ENCODE data around the gene LAMA3. TPM values are rescaled to one million over a fixed set of nuclear protein-coding genes. Genes with fewer than 3 reads are reported as not detected.

LAMA3 gene
- polyA plus RNA-seq, 1 donor from 2014 or later, result 3.4 TPM

GRCh38 chr18:23746851-23747250 lies 57.6 kb downstream of the LAMA3 start:
- H3K9me3 ChIP-seq (ENCODE audit: low read length), result no peaks in the 10 kb centered on the region
- no peaks in the 10 kb centered on the region for H3F3A ChIP-seq (ENCODE audit: insufficient read depth, low read length, poor library complexity, severe bottlenecking)
- H3K36me3 ChIP-seq (ENCODE audit: insufficient read depth, low read length), result no peaks in the 10 kb centered on the region
- H3K4me3 ChIP-seq (ENCODE audit: low read length), result no peak overlapping the region
- H3K27me3 ChIP-seq (ENCODE audit: insufficient read depth, low read depth, low read length), result no peaks in the 10 kb centered on the region
- H3K79me2 ChIP-seq (replicated peaks; ENCODE audit: insufficient read depth, low read length), result no peaks in the 10 kb centered on the region
- no peak overlapping the region for H3K9ac ChIP-seq (ENCODE audit: low read length)
- TF ChIP-seq CTCF (IDR thresholded peaks at IDR 0.05; ENCODE audit: poor library complexity, severe bottlenecking) (no peak), TAF1 (IDR thresholded peaks at IDR 0.05; ENCODE audit: low read depth) (no peak)
- H3K9me2 ChIP-seq (ENCODE audit: insufficient read depth, low read length), result no peaks in the 10 kb centered on the region
- H3K27ac ChIP-seq (ENCODE audit: low read length), result no peak overlapping the region
- H3K4me2 ChIP-seq (ENCODE audit: low read length), result no peak overlapping the region
- H2AFZ ChIP-seq (ENCODE audit: low read depth, low read length), result no peak overlapping the region
- H4K20me1 ChIP-seq (ENCODE audit: insufficient read depth), result no peaks in the 10 kb centered on the region

GRCh38 chr18:23752363-23752762 lies 63.1 kb downstream of the LAMA3 start:
- Histone ChIP-seq H4K20me1 (ENCODE audit: insufficient read depth) (no peaks in the 10 kb centered on the region), H3K27me3 (ENCODE audit: insufficient read depth, low read depth, low read length) (no peaks in the 10 kb centered on the region), H3K36me3 (ENCODE audit: insufficient read depth, low read length) (no peaks in the 10 kb centered on the region), H3F3A (ENCODE audit: insufficient read depth, low read length, poor library complexity, severe bottlenecking) (no peaks in the 10 kb centered on the region), H3K79me2 (replicated peaks; ENCODE audit: insufficient read depth, low read length) (no peaks in the 10 kb centered on the region), H3K9ac (ENCODE audit: low read length) (no peak overlapping the region), H3K9me3 (ENCODE audit: low read length) (no peaks in the 10 kb centered on the region), H3K4me3 (ENCODE audit: low read length) (no peak overlapping the region), H3K27ac (ENCODE audit: low read length) (no peak overlapping the region), H2AFZ (ENCODE audit: low read depth, low read length) (no peak overlapping the region), H3K9me2 (ENCODE audit: insufficient read depth, low read length) (no peaks in the 10 kb centered on the region), H3K4me2 (ENCODE audit: low read length) (no peak overlapping the region)
- TF ChIP-seq SMC3 (conservative IDR thresholded peaks at IDR 0.05; ENCODE audit: poor library complexity) (no peak), TAF1 (IDR thresholded peaks at IDR 0.05; ENCODE audit: low read depth) (no peak), MXI1 (conservative IDR thresholded peaks at IDR 0.05; ENCODE audit: poor library complexity, severe bottlenecking) (no peak), EZH2 (IDR thresholded peaks at IDR 0.05; ENCODE audit: borderline replicate concordance, insufficient read depth, low read length, poor library complexity, severe bottlenecking) (no peak), RAD21 (conservative IDR thresholded peaks at IDR 0.05) (no peak), EP300 (conservative IDR thresholded peaks at IDR 0.05; ENCODE audit: poor library complexity, severe bottlenecking) (no peak), POLR2AphosphoS5 (IDR thresholded peaks at IDR 0.05) (no peak), CTCF (IDR thresholded peaks at IDR 0.05; ENCODE audit: poor library complexity, severe bottlenecking) (no peak), REST (IDR thresholded peaks at IDR 0.05; ENCODE audit: borderline replicate concordance) (no peak)
